Middle frontal gyrus (tissue), 1 donor: ENCODE data around the gene ZFHX2.

Source experiments
- DNase-seq: peaks from one replicate; pipeline ENCODE4 v3.0.0-alpha.2; 2015; ENCODE audit warnings: low spot score; ENCODE audit errors: extremely low spot score

The ZFHX2 gene

DNA sequence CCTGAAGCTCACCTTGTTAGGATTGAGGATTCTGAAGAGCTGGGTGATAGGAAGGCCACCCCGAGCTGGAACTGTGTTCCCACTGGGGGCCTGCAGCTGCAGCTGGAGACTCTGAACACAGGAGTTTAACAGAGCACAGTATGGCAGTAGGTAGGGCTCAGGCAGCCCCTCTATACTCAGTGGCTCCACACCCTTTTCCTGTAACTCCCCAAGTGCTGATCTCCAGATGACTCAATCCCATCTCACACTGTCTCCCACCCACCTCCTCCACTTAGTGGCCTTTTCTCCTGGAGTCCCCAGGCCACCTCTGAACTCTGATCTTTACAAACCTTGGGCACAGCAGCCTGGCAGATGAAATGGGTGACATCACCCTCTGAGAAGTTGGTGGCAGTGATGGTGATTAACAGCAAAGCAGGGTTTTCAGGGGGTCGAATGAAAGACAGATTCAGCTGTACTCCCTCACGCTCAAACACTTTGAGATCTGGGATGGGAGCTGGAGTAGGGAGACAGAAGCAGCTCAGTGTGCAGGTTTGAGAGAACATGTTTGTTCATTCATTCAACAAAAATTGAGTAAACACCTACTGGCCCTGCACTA is 8.5 kb upstream of the ZFHX2 start:
- no peak for DNase-seq

- DNase-seq = no peak
These were observed 7.7 kb upstream of the ZFHX2 start for GRCh38 chr14:23559010-23559925.

DNA sequence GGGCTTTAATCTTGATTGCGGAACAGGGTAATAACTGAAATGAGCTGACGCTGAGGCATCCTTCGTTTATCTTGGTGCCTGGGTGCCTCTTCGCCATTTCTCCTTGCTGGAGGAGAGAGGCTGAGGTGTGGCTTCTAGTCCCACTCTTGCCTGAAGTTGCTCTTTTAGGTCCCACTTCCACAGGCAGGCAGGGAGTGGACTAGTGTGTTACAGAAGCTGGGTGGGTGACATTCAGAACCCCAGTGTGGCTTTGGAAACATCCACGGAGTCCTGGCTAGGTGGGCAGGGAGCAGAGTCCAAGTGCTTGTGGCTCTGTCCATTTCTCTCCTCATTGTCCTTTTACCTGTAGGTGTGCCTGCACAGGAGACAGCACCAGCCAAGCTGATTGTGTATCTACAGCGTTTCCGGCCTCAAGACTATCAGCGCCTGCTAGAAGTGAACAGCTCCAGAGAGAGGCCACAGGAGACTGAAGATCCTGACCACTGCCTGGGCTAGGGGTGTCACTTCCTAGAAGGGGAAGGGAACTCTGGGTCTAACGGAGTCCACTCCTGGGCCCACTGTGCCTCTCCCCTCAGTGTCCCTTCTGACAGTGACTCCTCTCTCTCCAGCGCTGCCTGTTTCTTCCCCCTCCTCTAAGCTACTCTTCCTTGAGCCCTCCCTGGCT is 6.9 kb upstream of the ZFHX2 start:
- DNase-seq = no peak

DNA sequence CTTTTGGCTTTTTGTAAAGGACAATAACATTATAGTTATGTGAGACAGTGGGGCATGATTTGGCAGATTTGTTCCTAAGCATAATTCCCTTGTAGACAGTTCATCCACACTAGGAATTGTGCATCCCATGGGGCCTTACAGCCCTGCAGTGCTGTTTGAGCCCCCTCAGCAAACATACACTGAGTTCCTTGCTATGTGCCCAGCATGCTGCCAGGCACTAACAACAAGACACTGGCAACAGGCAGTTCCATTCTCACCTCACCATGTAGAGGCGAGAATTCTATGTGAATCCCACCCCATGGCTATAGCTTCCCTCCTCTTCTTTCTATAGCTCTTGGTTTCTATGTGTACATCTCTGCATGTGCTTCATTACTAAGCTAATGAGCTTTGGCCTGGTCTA is 6.4 kb upstream of the ZFHX2 start:
- no peak for DNase-seq

DNA sequence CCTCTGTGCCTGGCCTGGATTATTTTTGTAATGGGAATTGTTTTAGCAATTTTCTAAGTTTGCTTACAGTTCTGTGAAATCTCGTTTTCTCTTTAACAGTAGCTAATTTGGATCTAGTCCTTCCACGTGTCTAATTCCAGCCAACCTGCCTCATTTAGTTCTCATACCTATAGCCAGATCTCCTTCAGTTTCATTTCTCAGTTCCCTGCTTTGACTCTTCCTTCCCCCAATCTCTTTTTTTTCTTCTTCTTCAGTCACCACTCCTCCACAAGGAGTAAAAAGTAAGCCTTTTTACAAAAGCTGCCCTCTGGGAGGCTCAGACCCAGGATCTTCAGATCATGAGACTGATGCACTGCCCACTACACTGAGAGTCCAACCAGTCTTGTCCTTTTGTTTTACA is 6.0 kb upstream of the ZFHX2 start:
- no peak for DNase-seq

DNA sequence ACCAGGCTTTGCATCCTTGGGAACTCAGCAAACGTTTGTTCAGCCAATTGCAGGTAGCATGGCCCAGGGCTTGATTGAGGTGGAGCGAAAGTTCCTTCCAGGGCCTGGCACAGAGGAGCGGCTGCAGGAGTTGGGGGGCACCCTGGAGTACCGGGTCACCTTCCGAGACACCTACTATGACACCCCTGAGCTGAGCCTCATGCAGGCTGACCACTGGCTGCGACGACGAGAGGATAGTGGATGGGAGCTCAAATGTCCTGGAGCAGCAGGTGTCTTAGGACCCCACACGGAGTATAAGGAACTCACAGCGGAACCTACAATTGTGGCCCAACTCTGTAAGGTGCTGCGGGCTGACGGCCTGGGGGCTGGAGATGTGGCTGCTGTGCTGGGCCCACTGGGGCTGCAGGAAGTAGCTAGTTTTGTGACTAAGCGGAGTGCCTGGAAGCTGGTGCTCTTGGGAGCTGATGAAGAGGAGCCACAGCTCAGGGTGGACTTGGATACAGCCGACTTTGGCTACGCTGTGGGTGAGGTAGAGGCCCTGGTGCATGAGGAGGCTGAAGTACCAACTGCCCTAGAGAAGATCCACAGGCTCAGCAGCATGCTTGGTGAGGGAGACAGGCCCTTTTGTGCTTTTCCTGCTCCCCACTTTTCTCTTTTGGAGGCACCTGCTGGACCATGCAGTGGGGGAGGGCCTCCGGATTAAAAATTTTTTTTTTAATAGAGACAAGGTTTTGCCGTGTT is 5.3 kb upstream of the ZFHX2 start:
- no peak for DNase-seq

- peak; percentile 82 for DNase-seq
These were observed 4.5 kb upstream of the ZFHX2 start, which contains the start of gene THTPA for GRCh38 chr14:23555882-23556699. Gene THTPA (plus strand): TSS chr14:23556271. CDS start chr14:23556758, 487 bp downstream.

GRCh38 chr14:23555533-23555881 is 3.9 kb upstream of the ZFHX2 start:
- DNase-seq = no peak

- DNase-seq = no peak
These were observed 726 bp downstream of the ZFHX2 start for GRCh38 chr14:23550812-23551265.

- DNase-seq = no peak
These were observed 1.3 kb downstream of the ZFHX2 start for GRCh38 chr14:23550131-23550811.

GRCh38 chr14:23548351-23549318 is 2.9 kb downstream of the ZFHX2 start:
- DNase-seq = no peak

GRCh38 chr14:23547924-23548323 is 3.6 kb downstream of the ZFHX2 start:
- no peak for DNase-seq

DNA sequence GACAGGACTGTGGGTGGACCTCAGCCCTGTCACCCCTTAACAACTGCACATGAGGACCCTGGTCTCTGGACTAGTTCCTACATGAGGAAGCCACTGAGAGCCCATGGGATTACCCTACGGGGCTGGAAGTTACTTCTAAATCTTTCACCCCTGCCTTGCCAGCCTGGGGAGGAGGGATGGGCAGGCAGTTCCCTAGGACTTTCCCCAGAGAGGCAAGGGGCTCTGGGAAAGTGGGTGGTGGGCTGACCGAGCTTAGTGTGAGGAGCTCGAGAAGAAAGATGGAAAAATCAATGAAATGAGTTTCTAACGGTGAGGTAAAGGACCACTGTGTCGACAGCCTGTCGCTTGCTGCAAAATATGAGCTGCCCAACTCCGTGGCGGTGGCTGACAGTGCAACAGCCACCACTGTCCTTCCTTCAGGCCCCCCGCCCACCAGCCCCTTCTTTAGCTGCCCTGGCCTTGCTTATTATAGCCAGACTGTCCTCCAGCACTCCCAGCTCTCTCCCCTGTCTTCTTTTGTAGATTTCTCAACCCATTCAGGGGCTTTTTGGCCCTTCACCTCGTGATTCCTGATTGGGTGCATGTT is 5.0 kb downstream of the ZFHX2 start:
- DNase-seq = no peak

DNA sequence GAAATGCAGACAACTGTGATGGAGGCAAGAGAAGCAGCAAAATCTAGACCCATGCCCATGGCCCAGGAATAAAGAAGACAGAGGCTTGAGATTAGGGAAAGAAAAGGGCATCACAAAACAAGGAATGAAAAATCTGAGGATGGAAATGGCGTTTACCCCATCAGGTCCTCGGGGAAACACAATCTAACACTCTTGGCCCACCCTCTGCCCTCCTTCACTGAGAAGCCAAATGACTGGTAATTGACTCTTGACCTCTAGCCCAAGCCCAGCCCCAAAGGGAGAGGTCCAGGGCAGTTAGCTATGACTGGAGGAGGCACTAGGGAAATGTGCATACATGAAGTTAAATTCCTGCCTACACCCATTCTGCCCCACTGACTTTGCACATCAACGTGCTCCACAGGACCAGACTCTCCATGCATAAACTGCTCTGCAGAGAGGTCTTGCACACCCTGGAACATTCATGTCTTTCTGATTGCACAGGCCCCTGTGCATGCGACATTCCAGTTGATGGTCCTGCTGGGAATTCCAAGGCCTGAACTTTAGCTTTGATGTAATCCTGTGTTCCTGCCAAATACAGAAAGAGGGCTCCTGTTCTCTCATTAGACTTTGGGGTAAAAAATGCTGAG is 5.7 kb downstream of the ZFHX2 start:
- DNase-seq = no peak

DNA sequence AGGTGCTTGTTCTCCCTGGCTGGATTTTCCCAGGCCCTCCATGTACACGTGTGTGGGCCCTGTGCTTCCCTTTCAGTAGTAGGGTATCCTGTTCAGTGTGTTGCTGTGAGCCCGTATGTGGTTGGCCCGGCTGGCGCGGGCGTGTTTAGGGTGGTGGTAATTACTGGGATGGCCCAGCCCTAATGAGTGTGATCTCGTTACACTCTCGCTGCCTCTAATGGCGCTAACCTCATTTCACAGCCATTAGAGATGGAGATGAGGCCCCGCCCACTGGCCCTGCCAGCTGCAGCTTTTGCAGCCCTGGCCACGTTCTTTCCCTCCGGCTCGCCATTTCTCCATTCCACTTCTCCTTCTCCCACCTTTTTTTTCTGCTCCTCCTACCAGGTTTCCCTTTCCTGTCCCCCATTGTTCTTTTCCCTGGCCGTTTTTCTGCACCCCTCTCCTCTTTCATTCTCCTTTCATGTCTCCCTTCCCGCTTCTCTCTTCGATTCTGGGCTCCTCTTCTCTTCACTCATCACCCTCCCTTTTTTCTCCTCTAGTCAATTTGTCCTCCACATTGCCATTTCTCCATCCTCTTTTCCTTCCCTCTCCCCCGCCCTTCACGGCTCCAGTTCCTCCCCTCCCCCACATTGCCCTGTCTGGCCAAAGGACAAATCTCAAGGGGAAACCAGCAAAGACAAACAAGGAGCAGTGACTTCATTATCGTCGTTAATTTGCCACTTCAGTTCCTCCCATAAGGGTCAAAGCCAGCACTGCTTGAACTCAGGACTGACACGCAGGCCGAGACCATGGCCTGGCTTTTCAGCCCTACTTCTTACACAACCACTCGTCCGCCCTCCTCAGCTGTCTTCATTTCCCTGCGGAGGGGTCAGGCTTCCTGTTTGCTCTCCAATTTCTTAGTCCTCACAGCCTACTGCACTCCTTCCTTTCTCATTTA is 6.8 kb downstream of the ZFHX2 start:
- no peak for DNase-seq

- DNase-seq = no peak
These were observed 8.2 kb downstream of the ZFHX2 start for GRCh38 chr14:23543403-23543802.

- no peak for DNase-seq
These were observed 9.3 kb downstream of the ZFHX2 start for GRCh38 chr14:23542261-23542660.
